Retinal pigment epithelial cell (primary cell): Measurements from ENCODE around the gene OR2B2.

Experiments used
- DNase-seq: peaks from one replicate; pipeline ENCODE4 v3.0.0-alpha.2; 2010; ENCODE audit warnings: low read depth
- H3K4me3 ChIP-seq: 2 replicates; pipeline ENCODE4 v1.5.1; 2011; ENCODE audit warnings: mild to moderate bottlenecking, low read length, control low read depth, moderate library complexity
- CTCF ChIP-seq: conservative IDR thresholded peaks from 2 replicates; pipeline ENCODE4 v1.5.1; 2011; ENCODE audit warnings: low read depth, low read length, control low read depth, inconsistent platforms

OR2B2 gene

GRCh38 chr6:27886073-27886472, 26.1 kb downstream of the OR2B2 start:
- TF ChIP-seq CTCF: no peak
- H3K4me3 ChIP-seq: no peak overlapping the region
- no peak for DNase-seq

- H3K4me3 ChIP-seq: no peak overlapping the region
- no peak for TF ChIP-seq CTCF
- no peak for DNase-seq
These were observed 29.1 kb downstream of the OR2B2 start for GRCh38 chr6:27883136-27883535.

- no peak for TF ChIP-seq CTCF
- H3K4me3 ChIP-seq: no peak overlapping the region
- no peak for DNase-seq
These were observed 29.6 kb downstream of the OR2B2 start for GRCh38 chr6:27882624-27883023.

GRCh38 chr6:27879837-27880236, 32.4 kb downstream of the OR2B2 start:
- no peak for DNase-seq
- no peak for TF ChIP-seq CTCF
- H3K4me3 ChIP-seq: no peak overlapping the region

GRCh38 chr6:27874016-27874415, 38.2 kb downstream of the OR2B2 start:
- no peak overlapping the region for H3K4me3 ChIP-seq
- DNase-seq: no peak
- no peak for TF ChIP-seq CTCF

- DNase-seq: no peak
- peak overlapping the region; percentile 69 for H3K4me3 ChIP-seq
- no peak for TF ChIP-seq CTCF
These were observed 38.9 kb downstream of the OR2B2 start for GRCh38 chr6:27873021-27873940.

GRCh38 chr6:27872642-27873020, 39.6 kb downstream of the OR2B2 start:
- DNase-seq: no peak
- H3K4me3 ChIP-seq: peak overlapping the region; percentile 69
- TF ChIP-seq CTCF: no peak
